Colonic mucosa (tissue), 4 donors: ENCODE results near the gene RBM46. TPM values are rescaled to one million over a fixed set of nuclear protein-coding genes. Genes with fewer than 3 reads are reported as not detected.

ENCODE experiments used
- DNase-seq: peaks from one replicate; pipeline ENCODE4 v3.0.0-alpha.2; 2020
- H3K27ac ChIP-seq: fragments of 200-600 bp; one replicate; pipeline ENCODE4 v1.8.0; 2021
- H3K27me3 ChIP-seq: fragments of 200-600 bp; one replicate; pipeline ENCODE4 v1.8.0; 2021
- H3K36me3 ChIP-seq: fragments of 200-600 bp; one replicate; pipeline ENCODE4 v1.8.0; 2021
- H3K4me1 ChIP-seq: fragments of 200-600 bp; one replicate; pipeline ENCODE4 v1.8.0; 2021; ENCODE audit warnings: mild to moderate bottlenecking
- H3K4me3 ChIP-seq: fragments of 200-600 bp; one replicate; pipeline ENCODE4 v1.8.0; 2021
- H3K9ac ChIP-seq, 2 donors: one replicate each; pipeline ENCODE4 v1.7.0; 2013; ENCODE audit warnings: control low read depth in 2 of 2, low read depth in 2 of 2, low read length in 2 of 2
- H3K9me3 ChIP-seq: fragments of 200-600 bp; one replicate; pipeline ENCODE4 v1.8.0; 2021
- CTCF ChIP-seq: fragments of 200-600 bp; IDR thresholded peaks from one replicate; pipeline ENCODE4 v1.8.0; 2022; ENCODE audit warnings: antibody characterized with exemption, mild to moderate bottlenecking
- intact Hi-C: fragments of 100-400 bp; cut with DNase I; formaldehyde crosslinking; loops from one replicate; pipeline ENCODE4 v1.14.1; 2022
- total RNA-seq, 2 donors: library from RNA; stranded (reverse); fragmentation: NEBNext Ultra II Directional in 1 of 2; extraction: Animal tissue kit (Norgen Biotek cat#: 25700) in 1 of 2; gene quantifications; one replicate each; pipeline ENCODE4 v1.2.1, GENCODE V29; 2021
- donor health status: healthy.
- donor health status: DM: no; HTN: no; CAD: no.
- donor health status: DM: no; HTN: no; CAD: no.

Gene RBM46
- total RNA-seq, 2 donors from 2014 or later, result not detected

GRCh38 chr4:154781983-154782293, 866 bp downstream of the RBM46 start:
- no peak for DNase-seq
- H3K27ac ChIP-seq, result no peak overlapping the region
- H3K9ac ChIP-seq, result no peak overlapping the region
- no peak overlapping the region for H3K4me3 ChIP-seq
- no peaks in the 10 kb centered on the region for H3K36me3 ChIP-seq
- H3K9me3 ChIP-seq, result no peaks in the 10 kb centered on the region
- TF ChIP-seq CTCF, result no peak
- H3K4me1 ChIP-seq, result no peaks in the 10 kb centered on the region
- intact Hi-C loops, result loop anchor here (10.0 kb wide), 1 partner anchor 227 kb away; the partner anchor contains the start of gene PLRG1
- no peaks in the 10 kb centered on the region for H3K27me3 ChIP-seq

GRCh38 chr4:154807042-154807630, 26.1 kb downstream of the RBM46 start:
- intact Hi-C loops, result loop anchor here (10.0 kb wide), 1 partner anchor 568 kb away; the partner anchor contains the start of gene MAP9
- no peak for DNase-seq
- peak; percentile 29 for TF ChIP-seq CTCF

GRCh38 chr4:154818230-154818629, 37.2 kb downstream of the RBM46 start:
- Histone ChIP-seq H3K4me1 (no peaks in the 10 kb centered on the region), H3K9me3 (no peaks in the 10 kb centered on the region), H3K4me3 (no peak overlapping the region), H3K9ac (no peak overlapping the region), H3K36me3 (no peaks in the 10 kb centered on the region), H3K27ac (no peak overlapping the region), H3K27me3 (no peaks in the 10 kb centered on the region)
- DNase-seq, result no peak
- no peak for TF ChIP-seq CTCF
- intact Hi-C loops, result no loop called here

More at GRCh38 chr4:154807042-154807630, 26.1 kb downstream of the RBM46 start:
- no peak overlapping the region for H3K9ac ChIP-seq
- H3K36me3 ChIP-seq, result no peaks in the 10 kb centered on the region
- no peaks in the 10 kb centered on the region for H3K27me3 ChIP-seq
- no peaks in the 10 kb centered on the region for H3K9me3 ChIP-seq
- no peak overlapping the region for H3K27ac ChIP-seq
- H3K4me1 ChIP-seq, result no peaks in the 10 kb centered on the region
- H3K4me3 ChIP-seq, result no peak overlapping the region

- no peak overlapping the region for H3K4me3 ChIP-seq
- no peaks in the 10 kb centered on the region for H3K4me1 ChIP-seq
- no peak overlapping the region for H3K9ac ChIP-seq
- intact Hi-C loops, result no loop called here
- no peak for DNase-seq
- no peaks in the 10 kb centered on the region for H3K36me3 ChIP-seq
- no peaks in the 10 kb centered on the region for H3K27me3 ChIP-seq
- no peak overlapping the region for H3K27ac ChIP-seq
- no peak for TF ChIP-seq CTCF
- no peaks in the 10 kb centered on the region for H3K9me3 ChIP-seq
These were observed 41.7 kb downstream of the RBM46 start for GRCh38 chr4:154822775-154823174.

- no peak overlapping the region for H3K4me3 ChIP-seq
- no peak overlapping the region for H3K9ac ChIP-seq
- no peaks in the 10 kb centered on the region for H3K27me3 ChIP-seq
- intact Hi-C loops, result no loop called here
- no peak overlapping the region for H3K27ac ChIP-seq
- H3K36me3 ChIP-seq, result no peaks in the 10 kb centered on the region
- no peaks in the 10 kb centered on the region for H3K4me1 ChIP-seq
- TF ChIP-seq CTCF, result no peak
- H3K9me3 ChIP-seq, result no peaks in the 10 kb centered on the region
- DNase-seq, result no peak
These were observed 55.0 kb downstream of the RBM46 start for GRCh38 chr4:154836030-154836429.
